ENCODE results near the gene INPP5J. TPM values are rescaled to one million over a fixed set of nuclear protein-coding genes. Genes with fewer than 3 reads are reported as not detected.
A peak's percentile ranks its signal among the peaks of the same experiment; 100 is the strongest.

Gene INPP5J
- total RNA-seq, 4 donors from 2014 or later = 0.22 to 2.4 (median 0.84) TPM

DNA sequence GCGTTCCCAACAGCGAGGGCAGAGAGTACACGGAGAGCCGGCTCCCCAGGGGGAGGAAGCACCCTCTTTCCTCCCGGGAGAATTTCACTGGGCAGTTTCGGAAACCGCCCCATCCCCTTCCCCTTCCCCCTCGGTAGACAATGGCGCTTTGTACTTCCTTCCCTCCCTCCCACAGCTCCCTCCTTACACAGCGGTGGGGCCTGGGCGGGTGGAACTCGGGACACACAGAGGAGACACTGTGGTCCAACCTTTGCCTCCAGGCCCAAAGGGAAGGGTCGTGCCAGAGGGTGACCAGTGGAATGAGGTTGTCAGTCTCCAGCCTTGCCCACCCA lies 37.3 kb upstream of the INPP5J start:
- no peak for TF ChIP-seq POLR2A (IDR thresholded peaks at IDR 0.05)
- TF ChIP-seq, protein P1, sequence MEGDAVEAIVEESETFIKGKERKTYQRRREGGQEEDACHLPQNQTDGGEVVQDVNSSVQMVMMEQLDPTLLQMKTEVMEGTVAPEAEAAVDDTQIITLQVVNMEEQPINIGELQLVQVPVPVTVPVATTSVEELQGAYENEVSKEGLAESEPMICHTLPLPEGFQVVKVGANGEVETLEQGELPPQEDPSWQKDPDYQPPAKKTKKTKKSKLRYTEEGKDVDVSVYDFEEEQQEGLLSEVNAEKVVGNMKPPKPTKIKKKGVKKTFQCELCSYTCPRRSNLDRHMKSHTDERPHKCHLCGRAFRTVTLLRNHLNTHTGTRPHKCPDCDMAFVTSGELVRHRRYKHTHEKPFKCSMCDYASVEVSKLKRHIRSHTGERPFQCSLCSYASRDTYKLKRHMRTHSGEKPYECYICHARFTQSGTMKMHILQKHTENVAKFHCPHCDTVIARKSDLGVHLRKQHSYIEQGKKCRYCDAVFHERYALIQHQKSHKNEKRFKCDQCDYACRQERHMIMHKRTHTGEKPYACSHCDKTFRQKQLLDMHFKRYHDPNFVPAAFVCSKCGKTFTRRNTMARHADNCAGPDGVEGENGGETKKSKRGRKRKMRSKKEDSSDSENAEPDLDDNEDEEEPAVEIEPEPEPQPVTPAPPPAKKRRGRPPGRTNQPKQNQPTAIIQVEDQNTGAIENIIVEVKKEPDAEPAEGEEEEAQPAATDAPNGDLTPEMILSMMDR (IDR thresholded peaks at IDR 0.05) = peak in 1 of 6 experiments; percentile 3
- WGBS, 2 donors = 0% methylated on average over 7 of the region's 13 CpGs; no CpG with 5 or more reads in 1 of the 2 donors
- Histone ChIP-seq H3K4me3 (peak overlapping the region; percentile 61 to 87 (median 68)), H3K27ac (peak overlapping the region; percentile 91 to 98 (median 95)), H3K4me1 (peaks cover 32 to 91% (median 45%) of the 10 kb centered on the region in 3 donors), H3K36me3 (peaks cover 8 to 36% (median 19%) of the 10 kb centered on the region in 3 donors), H3K9me3 (no peaks in the 10 kb centered on the region), H3K27me3 (no peaks in the 10 kb centered on the region)
- DNase-seq = no peak
- intact Hi-C loops (cut with DNase I) = loop anchor here (10.0 kb wide), 1 partner anchor 321 kb away; no protein-coding TSS in a partner anchor

DNA sequence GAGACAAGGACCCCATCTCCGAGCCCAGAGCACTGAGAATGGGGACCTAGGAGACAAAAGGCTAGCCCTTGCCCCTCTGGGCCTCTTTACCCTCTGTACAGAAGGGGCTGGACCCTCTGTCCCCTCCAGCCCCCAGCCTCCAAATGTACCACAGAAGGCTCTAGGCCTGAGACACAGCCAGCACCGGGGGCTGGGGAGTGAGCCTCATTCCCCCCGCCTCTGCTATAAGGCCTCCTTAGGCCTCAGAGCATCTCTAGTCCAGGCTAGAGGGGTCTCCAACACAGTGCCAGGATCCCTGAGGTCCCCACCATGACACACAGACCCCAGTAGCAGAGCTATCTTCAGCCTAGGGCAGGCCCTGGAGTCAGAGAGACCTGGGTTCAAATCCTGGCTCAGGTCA lies 36.8 kb upstream of the INPP5J start:
- Histone ChIP-seq H3K4me3 (peak overlapping the region in 2 of 4 donors; percentile 72 to 87), H3K27me3 (no peaks in the 10 kb centered on the region), H3K36me3 (peaks cover 12 to 41% (median 23%) of the 10 kb centered on the region in 3 donors), H3K9me3 (no peaks in the 10 kb centered on the region), H3K27ac (peak overlapping the region; percentile 91 to 98 (median 95)), H3K4me1 (peaks cover 30 to 87% (median 42%) of the 10 kb centered on the region in 3 donors)
- TF ChIP-seq, protein P1 (IDR thresholded peaks at IDR 0.05) = no peak
- no peak for TF ChIP-seq POLR2A (IDR thresholded peaks at IDR 0.05)
- intact Hi-C loops (cut with DNase I) = loop anchor here (10.0 kb wide), 1 partner anchor 321 kb away; no protein-coding TSS in a partner anchor
- DNase-seq = no peak
- 70% methylated on average over 2 of the region's 3 CpGs; no CpG with 5 or more reads in 1 of the 2 donors for WGBS, 2 donors

DNA sequence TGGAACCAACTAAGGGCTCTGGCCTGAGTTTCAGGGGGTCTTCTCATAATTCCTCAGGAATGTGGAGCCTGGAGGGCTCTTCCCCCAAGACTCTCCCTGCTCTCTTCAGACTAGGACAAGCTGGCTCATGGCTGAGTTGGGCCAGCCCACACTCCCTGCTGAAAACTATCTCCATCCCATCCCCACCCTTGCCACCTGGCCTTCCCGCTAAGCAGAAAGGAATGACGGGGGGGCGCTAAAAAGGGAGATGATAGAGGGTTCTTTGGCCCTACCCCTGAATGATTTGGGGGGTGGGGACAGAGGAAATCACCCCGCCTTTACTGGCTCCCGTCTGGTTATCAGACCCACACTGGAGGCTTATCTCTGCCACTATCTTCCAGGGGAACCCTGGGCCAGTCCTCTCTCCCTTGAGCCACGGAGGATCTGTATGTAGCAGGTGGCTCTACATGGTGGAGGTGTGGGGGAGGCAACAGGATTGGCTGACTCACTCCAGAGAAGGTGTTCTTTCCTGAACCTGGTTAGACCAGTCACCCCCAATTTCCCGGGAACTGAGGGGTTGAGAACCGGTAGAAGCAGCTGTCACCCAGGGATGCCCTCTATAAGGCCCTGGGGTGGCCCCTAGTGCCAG lies 35.9 kb upstream of the INPP5J start:
- TF ChIP-seq POLR2A (IDR thresholded peaks at IDR 0.05) = no peak
- TF ChIP-seq, protein P1 (IDR thresholded peaks at IDR 0.05) = no peak
- Histone ChIP-seq H3K4me1 (peaks cover 25 to 80% (median 41%) of the 10 kb centered on the region in 3 donors), H3K27ac (peak overlapping the region; percentile 11 to 98 (median 95)), H3K4me3 (no peak overlapping the region), H3K36me3 (peaks cover 12 to 50% (median 31%) of the 10 kb centered on the region in 3 donors), H3K27me3 (no peaks in the 10 kb centered on the region), H3K9me3 (no peaks in the 10 kb centered on the region)
- WGBS, 2 donors = 52 to 67% methylated on average over 2 to 4 of the region's 8 CpGs
- no peak for DNase-seq
- intact Hi-C loops (cut with DNase I) = loop anchor here (10.0 kb wide), 1 partner anchor 322 kb away; no protein-coding TSS in a partner anchor

DNA sequence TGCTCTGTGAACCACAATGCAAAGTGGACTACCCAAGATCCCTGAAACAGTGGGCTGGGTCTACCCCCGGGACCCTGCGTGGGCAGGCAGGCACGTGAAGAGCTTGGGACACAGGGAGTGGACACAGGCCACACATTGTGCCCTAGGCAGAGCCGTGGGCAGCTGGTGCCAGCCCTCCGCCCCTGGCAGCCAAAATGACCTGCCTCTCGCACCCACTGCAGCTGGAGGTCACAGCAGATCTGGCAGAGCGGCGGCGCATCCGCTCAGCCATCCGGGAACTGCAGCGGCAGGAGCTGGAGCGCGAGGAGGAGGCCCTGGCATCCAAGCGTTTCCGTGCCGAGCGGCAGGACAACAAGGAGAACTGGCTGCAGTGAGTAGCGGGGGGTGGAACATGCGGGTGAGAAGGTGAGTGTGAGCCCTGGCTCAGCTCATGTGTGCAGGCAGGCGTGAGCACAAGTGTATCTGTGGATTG lies 35.0 kb upstream of the INPP5J start:
- intact Hi-C loops (cut with DNase I) = loop anchor here (10.0 kb wide), 1 partner anchor 323 kb away; no protein-coding TSS in a partner anchor
- 63 to 93% methylated on average over 6 to 15 of the region's 21 CpGs for WGBS, 2 donors
- DNase-seq = no peak
- H3K36me3 ChIP-seq = peaks cover 12 to 59% (median 40%) of the 10 kb centered on the region in 3 donors
- H3K27me3 ChIP-seq = no peaks in the 10 kb centered on the region
- H3K9me3 ChIP-seq = no peaks in the 10 kb centered on the region
- H3K4me3 ChIP-seq = peak overlapping the region in 1 of 4 donors; percentile 32
- no peak for TF ChIP-seq POLR2A (IDR thresholded peaks at IDR 0.05)
- TF ChIP-seq, protein P1 (IDR thresholded peaks at IDR 0.05) = no peak
- H3K27ac ChIP-seq = peak overlapping the region; percentile 11 to 98 (median 95)
- H3K4me1 ChIP-seq = peaks cover 15 to 75% (median 31%) of the 10 kb centered on the region in 3 donors

All from esophagus squamous epithelium (tissue), 5 donors.